ENCODE results near the gene GPR108. TPM values are rescaled to one million over a fixed set of nuclear protein-coding genes. Genes with fewer than 3 reads are reported as not detected.

The GPR108 gene
- total and polyA plus RNA-seq, 2 of the 8 experiments (the other 6 are each of a cell fraction or from before 2014, with no cell fraction given), result 34.9 to 46.0 TPM

DNA sequence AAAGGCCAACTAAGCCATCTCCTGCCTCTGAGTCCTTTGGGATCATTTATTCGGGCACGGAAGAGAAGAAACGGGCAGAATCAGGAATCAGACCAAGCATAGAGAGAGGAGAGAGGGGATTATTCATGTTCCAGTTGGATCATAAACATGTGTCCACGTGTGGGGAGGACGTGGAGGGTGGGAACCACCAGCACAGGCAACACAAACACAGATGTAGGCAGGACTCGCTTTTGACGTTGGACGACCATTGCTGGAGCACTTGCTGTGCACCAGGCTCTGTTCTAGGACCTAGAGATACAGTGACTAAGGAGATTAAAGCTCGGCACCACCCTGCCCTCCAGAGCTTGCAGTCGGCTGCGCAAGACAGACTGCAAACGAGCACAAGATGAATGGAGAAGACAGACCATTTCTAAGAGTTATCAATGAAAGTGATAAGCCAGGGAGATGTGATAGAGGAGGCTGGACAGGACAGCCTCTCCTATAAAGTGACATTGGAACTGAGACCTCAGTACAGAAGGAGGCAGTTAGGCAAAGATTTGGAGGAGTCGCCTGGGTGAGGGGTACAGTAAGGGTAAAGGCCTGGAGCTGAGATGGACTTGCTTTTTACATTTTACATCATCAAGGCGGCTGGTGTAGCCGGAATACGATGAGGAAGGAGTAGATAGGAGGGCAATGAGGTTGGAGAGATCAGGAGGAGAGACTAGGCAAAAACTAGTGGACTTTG, 29.1 kb upstream of the GPR108 start:
- Histone ChIP-seq H3K79me2 (ENCODE audit: control insufficient read depth in 1 of 2, insufficient read depth in 2 of 2, low read length in 2 of 2) (peaks cover 0 to 7% of the 10 kb centered on the region in 2 experiments; a peak in 2 of 4 replicates), H3K4ac (replicated peaks; ENCODE audit: insufficient read length, low read depth, low read length) (peak overlapping the region; percentile 75), H2BK12ac (ENCODE audit: low read depth, low read length) (peak overlapping the region; percentile 100), H3K9me3 (ENCODE audit: insufficient read depth in 2 of 2, low read depth in 1 of 2, low read length in 1 of 2) (0 out of 4 replicates have a peak, but pooled peaks cover 0 to under 1% of the 10 kb centered on the region in 2 experiments), H3K9ac (replicated peaks in 1 of 4; ENCODE audit: extremely low read depth in 1 of 4, low read depth in 3 of 4, low read length in 3 of 4) (peak overlapping the region in 3 of 4 experiments; percentile 59 to 72 (median 60); a peak in 6 of 7 replicates), H4K91ac (replicated peaks; ENCODE audit: insufficient read length, low read length) (peak overlapping the region; percentile 63), H3K23ac (ENCODE audit: insufficient read length) (no peak overlapping the region), H3K36me3 (ENCODE audit: control insufficient read depth in 2 of 4, insufficient read depth in 4 of 4, low read length in 3 of 4) (no peaks in the 10 kb centered on the region; a peak in 1 of 8 replicates), H3K79me1 (ENCODE audit: low read depth, low read length) (peaks cover 10% of the 10 kb centered on the region), H2BK120ac (replicated peaks; ENCODE audit: low read depth, low read length) (peak overlapping the region; percentile 56), H2BK5ac (ENCODE audit: low read depth, low read length) (peak overlapping the region; percentile 96), H3K56ac (replicated peaks; ENCODE audit: insufficient read length, low read depth, low read length) (no peak overlapping the region), H3K23me2 (ENCODE audit: low read depth, low read length) (peaks cover 15% of the 10 kb centered on the region), H3K4me3 (ENCODE audit: extremely low read depth in 1 of 4, insufficient read depth in 2 of 4, low read depth in 3 of 4, low read length in 4 of 4) (peak overlapping the region; percentile 61 to 84 (median 83)), H3K27ac (ENCODE audit: low read depth, low read length) (peak overlapping the region; percentile 57), H4K5ac (ENCODE audit: insufficient read length, low read depth, low read length) (no peak overlapping the region), H3K4me1 (replicated peaks in 1 of 4; ENCODE audit: control insufficient read depth in 3 of 4, insufficient read depth in 4 of 4, low read length in 3 of 4) (peaks cover 0 to 6% (median 5%) of the 10 kb centered on the region in 4 experiments; a peak in 5 of 7 replicates), H3K14ac (ENCODE audit: insufficient read length) (no peak overlapping the region), H2BK15ac (ENCODE audit: low read length) (peak overlapping the region; percentile 50), H2AK5ac (ENCODE audit: low read depth, low read length) (peak overlapping the region; percentile 87; the same call in 1 of the 2 replicates), H2BK20ac (ENCODE audit: low read length) (peak overlapping the region; percentile 5; the same call in 1 of the 2 replicates), H4K20me1 (replicated peaks in 1 of 2; ENCODE audit: control insufficient read depth in 1 of 2, insufficient read depth in 2 of 2, low read length in 2 of 2) (no peaks in the 10 kb centered on the region), H4K8ac (ENCODE audit: extremely low read depth, insufficient read depth, low read length) (no peak overlapping the region; the same call in 1 of the 2 replicates), H3K18ac (ENCODE audit: extremely low read depth, low read length) (peak overlapping the region; percentile 92), H2AFZ (ENCODE audit: low read length) (no peak overlapping the region), H3K27me3 (replicated peaks in 1 of 4; ENCODE audit: control insufficient read depth in 3 of 4, extremely low read depth in 1 of 4, insufficient read depth in 3 of 4, low read length in 3 of 4) (no peaks in the 10 kb centered on the region), H3K4me2 (ENCODE audit: insufficient read depth in 1 of 2, low read depth in 2 of 2, low read length in 2 of 2) (peak overlapping the region; percentile 87 to 99)
- FAIRE-seq (no peak), DNase-seq (ENCODE audit: low read depth in 1 of 2, low spot score in 2 of 2) (no peak)
- ChIA-PET CTCF (ENCODE audit: partially characterized antibody) (interaction anchor here (1.1 to 1.6 kb wide), 4 partner anchors 28 to 97 kb away, joined by 3 to 4 read pairs (median 4); no protein-coding TSS in a partner anchor), POLR2A (ENCODE audit: partially characterized antibody) (interaction anchor here (1.4 to 5.7 kb wide), 7 partner anchors 10 to 48 kb away, joined by 3 to 53 read pairs (median 6); partner anchors contain the start of genes GPR108 and TRIP10)
- 14% methylated on average over 16 of the region's 16 CpGs; no CpG with 5 or more reads in 1 of the 2 experiments for WGBS, 2 experiments (ENCODE audit: extremely low coverage in 1 of 2, insufficient coverage in 1 of 2, insufficient read length in 1 of 2, insufficient replicate concordance in 2 of 2, low coverage in 1 of 2, low lambda C conversion rate in 2 of 2, missing lambda C conversion rate in 1 of 2)
- no peak for TF ChIP-seq TCF12 (IDR thresholded peaks at IDR 0.05; ENCODE audit: low read depth, low read length)
- TF ChIP-seq CTBP2 (IDR thresholded peaks at IDR 0.05; ENCODE audit: borderline replicate concordance, insufficient read depth, insufficient read length, low read length), result peak; percentile 2
